ENCODE data around the gene ATP5IF1. TPM values are rescaled to one million over a fixed set of nuclear protein-coding genes. Genes with fewer than 3 reads are reported as not detected.

Gene ATP5IF1
- polyA plus RNA-seq, 1 donor from 2014 or later: 446 TPM

- Mint-ChIP-seq H3K9me3 (no peaks in the 10 kb centered on the region), H3K4me1 (peaks cover 36 to 40% (median 37%) of the 10 kb centered on the region in 3 donors), H3K27ac (peak overlapping the region; percentile 89 to 98 (median 95)), H3K4me3 (peak overlapping the region; percentile 57 to 95 (median 90)), H3K36me3 (peaks cover 2% of the 10 kb centered on the region), H3K27me3 (no peaks in the 10 kb centered on the region)
These were observed 12.5 kb downstream of the ATP5IF1 start for GRCh38 chr1:28248273-28249012.

DNA sequence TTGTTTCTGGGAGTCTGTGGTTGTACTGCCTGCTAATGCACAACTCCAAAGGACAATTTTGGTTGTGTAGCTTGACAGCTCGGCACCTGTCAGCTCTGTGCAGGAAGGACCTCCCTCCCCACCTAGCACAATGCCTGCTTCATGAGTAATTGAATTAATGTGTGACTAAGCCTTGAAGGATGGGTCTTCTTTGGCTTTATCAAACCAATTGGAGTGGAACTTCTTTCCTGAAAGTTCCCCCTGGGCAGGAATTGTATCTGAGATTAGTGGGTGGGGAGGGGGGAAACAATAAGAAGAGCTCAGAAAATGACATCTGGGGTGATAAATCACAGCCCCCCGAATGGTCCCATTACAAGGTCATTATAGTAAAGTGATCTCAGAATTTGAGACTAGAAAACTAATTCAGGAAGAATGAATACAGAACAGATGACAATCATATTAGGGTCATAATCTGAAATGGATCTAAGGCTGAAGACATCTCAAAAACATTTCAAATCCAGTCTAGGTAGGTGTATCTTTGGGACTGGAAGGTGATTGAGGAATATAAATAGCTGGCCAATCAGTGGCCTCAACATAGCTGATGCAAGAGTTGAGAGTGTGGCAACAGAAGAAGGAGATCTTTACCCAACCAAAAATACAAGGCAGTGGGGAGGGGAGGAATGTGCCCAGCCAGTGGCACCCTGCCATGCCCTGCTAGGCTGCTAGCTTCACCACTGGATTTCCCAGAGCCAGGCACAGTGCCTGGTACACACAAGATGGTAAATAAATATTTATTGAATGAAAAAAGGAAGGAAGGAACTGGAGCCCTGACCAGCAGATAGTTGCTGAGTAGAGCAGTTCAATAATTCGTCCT, 13.3 kb downstream of the ATP5IF1 start:
- Mint-ChIP-seq H3K27me3 (no peaks in the 10 kb centered on the region), H3K27ac (peak overlapping the region in 1 of 3 donors; percentile 89), H3K4me3 (peak overlapping the region; percentile 49 to 95 (median 90)), H3K9me3 (no peaks in the 10 kb centered on the region), H3K36me3 (peaks cover 2% of the 10 kb centered on the region), H3K4me1 (peaks cover 31 to 34% (median 32%) of the 10 kb centered on the region in 3 donors)

- Mint-ChIP-seq H3K9me3 (no peaks in the 10 kb centered on the region), H3K4me1 (peaks cover 26 to 28% (median 26%) of the 10 kb centered on the region in 3 donors), H3K4me3 (no peak overlapping the region), H3K36me3 (peaks cover 1% of the 10 kb centered on the region), H3K27me3 (no peaks in the 10 kb centered on the region), H3K27ac (no peak overlapping the region)
These were observed 14.0 kb downstream of the ATP5IF1 start for GRCh38 chr1:28249866-28250295.

DNA sequence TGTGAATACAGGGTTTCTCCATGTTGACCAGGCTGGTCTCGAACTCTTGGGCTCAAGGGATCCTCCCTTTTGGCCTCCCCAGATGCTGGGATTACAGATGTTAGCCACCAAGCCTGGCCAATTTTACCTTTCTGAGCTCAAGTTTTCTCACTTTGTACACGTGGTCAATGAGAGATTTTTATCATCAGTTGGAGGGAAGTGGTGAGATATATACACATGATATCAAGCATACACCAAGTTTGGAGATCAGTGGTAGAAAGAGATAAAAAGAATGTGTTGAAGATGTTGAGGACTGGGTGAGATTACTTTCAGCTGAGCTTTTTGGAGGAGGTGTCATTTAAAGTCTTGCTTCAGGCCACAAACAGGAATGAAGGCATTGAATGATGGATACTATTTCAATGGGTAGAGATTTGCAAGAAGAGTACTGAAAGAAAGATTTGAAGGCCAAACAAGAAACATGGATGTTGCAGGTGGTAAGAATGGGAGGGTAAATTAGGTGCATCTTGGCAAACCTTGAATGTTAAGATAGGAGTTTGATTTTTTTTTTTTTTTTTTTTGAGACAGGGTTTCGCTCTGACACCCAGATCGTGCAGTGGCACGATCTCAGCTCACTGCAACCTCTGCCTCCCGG, 20.4 kb downstream of the ATP5IF1 start:
- Mint-ChIP-seq H3K36me3 (no peaks in the 10 kb centered on the region), H3K4me3 (peak overlapping the region in 2 of 4 donors; percentile 2 to 22), H3K27ac (peak overlapping the region in 1 of 3 donors; percentile 3), H3K4me1 (peaks cover 12 to 13% (median 13%) of the 10 kb centered on the region in 3 donors), H3K9me3 (no peaks in the 10 kb centered on the region), H3K27me3 (no peaks in the 10 kb centered on the region)

- H3K4me3 Mint-ChIP-seq: peak overlapping the region in 1 of 4 donors; percentile 90
These were observed 21.8 kb downstream of the ATP5IF1 start for GRCh38 chr1:28257736-28258135.

GRCh38 chr1:28258628-28259251, 22.8 kb downstream of the ATP5IF1 start:
- peaks cover 3% of the 10 kb centered on the region for H3K36me3 Mint-ChIP-seq
- peak overlapping the region; percentile 83 to 91 (median 88) for H3K4me3 Mint-ChIP-seq
- no peaks in the 10 kb centered on the region for H3K27me3 Mint-ChIP-seq
- H3K4me1 Mint-ChIP-seq: peaks cover 14 to 18% (median 15%) of the 10 kb centered on the region in 3 donors
- no peaks in the 10 kb centered on the region for H3K9me3 Mint-ChIP-seq
- H3K27ac Mint-ChIP-seq: peak overlapping the region; percentile 59 to 93 (median 86)

More at GRCh38 chr1:28257736-28258135, 21.8 kb downstream of the ATP5IF1 start:
- no peaks in the 10 kb centered on the region for H3K9me3 Mint-ChIP-seq
- H3K27me3 Mint-ChIP-seq: no peaks in the 10 kb centered on the region
- peak overlapping the region in 1 of 3 donors; percentile 59 for H3K27ac Mint-ChIP-seq
- H3K36me3 Mint-ChIP-seq: peaks cover under 1% of the 10 kb centered on the region
- peaks cover 13 to 15% (median 14%) of the 10 kb centered on the region in 3 donors for H3K4me1 Mint-ChIP-seq

DNA sequence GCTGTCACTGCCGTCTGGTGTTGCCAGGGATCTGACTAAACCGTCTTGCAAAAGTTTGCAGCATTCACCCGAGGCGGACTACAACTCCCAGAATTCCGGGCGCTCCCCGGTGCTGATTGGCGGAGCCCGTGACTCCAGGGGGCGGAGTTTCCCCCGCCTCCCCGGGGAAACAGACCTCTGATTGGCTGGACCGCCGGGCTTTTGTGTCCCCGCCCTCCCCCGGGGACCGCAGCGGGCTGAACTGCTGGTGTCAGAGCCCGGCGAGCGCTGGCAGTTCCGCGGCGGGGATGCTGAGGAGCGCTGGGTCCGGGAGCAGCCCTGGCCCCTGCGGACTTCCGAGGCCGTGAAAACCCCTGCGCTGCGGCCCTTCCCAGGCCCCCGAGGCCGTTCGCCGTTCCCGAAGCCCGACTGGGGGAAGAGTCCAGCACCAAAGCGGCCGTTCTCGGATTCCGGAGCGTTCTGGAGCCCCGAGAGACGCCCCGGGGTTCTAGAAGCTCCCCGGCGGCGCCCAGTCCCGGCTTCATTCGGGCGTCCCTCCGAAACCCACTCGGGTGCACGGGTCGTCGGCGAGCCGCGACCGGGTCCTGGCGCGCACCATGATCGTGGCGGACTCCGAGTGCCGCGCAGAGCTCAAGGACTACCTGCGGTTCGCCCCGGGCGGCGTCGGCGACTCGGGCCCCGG, 23.5 kb downstream of the ATP5IF1 start, which contains the start of gene SESN2:
Gene SESN2, plus strand, starts transcription at position 267 of the 682 bp plus-strand sequence. Its CDS starts 330 bp downstream, at position 597.
- no peaks in the 10 kb centered on the region for H3K27me3 Mint-ChIP-seq
- H3K4me3 Mint-ChIP-seq: peak within 1 kb of the TSS; percentile 83 to 92 (median 88)
- peak within 1 kb of the TSS; percentile 59 to 93 (median 86) for H3K27ac Mint-ChIP-seq
- peaks cover 3% of the 10 kb centered on the region for H3K36me3 Mint-ChIP-seq
- H3K9me3 Mint-ChIP-seq: no peaks in the 10 kb centered on the region
- H3K4me1 Mint-ChIP-seq: peaks cover 14 to 18% (median 15%) of the 10 kb centered on the region in 3 donors

GRCh38 chr1:28259934-28260802, 24.2 kb downstream of the ATP5IF1 start:
- Mint-ChIP-seq H3K27ac (peak overlapping the region in 2 of 3 donors; percentile 12 to 59), H3K27me3 (no peaks in the 10 kb centered on the region), H3K4me3 (peak overlapping the region; percentile 83 to 92 (median 88)), H3K36me3 (peaks cover 3% of the 10 kb centered on the region), H3K9me3 (no peaks in the 10 kb centered on the region), H3K4me1 (peaks cover 14 to 18% (median 15%) of the 10 kb centered on the region in 3 donors)

DNA sequence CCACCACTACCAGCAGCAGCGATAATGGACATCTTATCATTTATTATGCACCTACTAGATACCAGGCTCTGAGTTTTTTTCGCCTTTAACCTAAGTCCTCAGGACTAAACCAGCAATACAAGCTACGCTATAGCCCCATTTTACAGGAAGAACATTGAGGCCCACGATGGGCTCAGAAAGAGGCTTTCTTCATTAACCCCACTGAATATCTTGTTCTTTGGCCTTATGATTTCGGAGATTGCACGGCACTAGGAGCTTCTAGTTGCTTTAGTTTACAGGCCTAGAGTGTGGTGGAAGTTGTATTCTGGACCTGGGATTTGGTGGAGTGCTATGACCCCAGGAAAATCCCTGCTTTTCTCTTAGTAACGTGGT, 24.9 kb downstream of the ATP5IF1 start:
- H3K36me3 Mint-ChIP-seq: peaks cover 3% of the 10 kb centered on the region
- peak overlapping the region; percentile 75 to 92 (median 82) for H3K4me3 Mint-ChIP-seq
- peaks cover 14 to 18% (median 15%) of the 10 kb centered on the region in 3 donors for H3K4me1 Mint-ChIP-seq
- peak overlapping the region in 2 of 3 donors; percentile 12 to 59 for H3K27ac Mint-ChIP-seq
- H3K9me3 Mint-ChIP-seq: no peaks in the 10 kb centered on the region
- no peaks in the 10 kb centered on the region for H3K27me3 Mint-ChIP-seq

DNA sequence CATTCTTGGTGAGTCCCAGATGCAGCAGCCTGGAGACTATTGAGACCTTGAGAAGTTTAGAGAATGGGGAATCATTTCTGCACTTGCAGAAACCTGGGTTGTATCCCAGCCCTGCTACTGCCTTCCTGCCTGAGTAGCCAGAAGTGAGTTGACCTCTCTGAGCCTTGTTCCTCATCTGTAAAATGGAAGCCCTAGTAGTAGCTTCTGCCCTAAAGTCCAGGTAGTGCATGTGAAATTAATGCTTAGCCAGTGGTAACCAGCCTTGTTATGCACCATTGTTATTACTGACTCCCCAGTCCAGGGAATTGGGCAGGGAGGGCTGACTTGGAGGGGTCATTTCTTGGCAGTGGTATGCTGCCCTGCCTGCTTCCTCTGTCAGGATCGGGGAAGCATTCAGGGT, 29.0 kb downstream of the ATP5IF1 start:
- H3K4me1 Mint-ChIP-seq: peaks cover 8 to 13% (median 11%) of the 10 kb centered on the region in 3 donors
- H3K27me3 Mint-ChIP-seq: no peaks in the 10 kb centered on the region
- no peak overlapping the region for H3K27ac Mint-ChIP-seq
- H3K36me3 Mint-ChIP-seq: peaks cover 3% of the 10 kb centered on the region
- H3K9me3 Mint-ChIP-seq: no peaks in the 10 kb centered on the region
- H3K4me3 Mint-ChIP-seq: no peak overlapping the region

DNA sequence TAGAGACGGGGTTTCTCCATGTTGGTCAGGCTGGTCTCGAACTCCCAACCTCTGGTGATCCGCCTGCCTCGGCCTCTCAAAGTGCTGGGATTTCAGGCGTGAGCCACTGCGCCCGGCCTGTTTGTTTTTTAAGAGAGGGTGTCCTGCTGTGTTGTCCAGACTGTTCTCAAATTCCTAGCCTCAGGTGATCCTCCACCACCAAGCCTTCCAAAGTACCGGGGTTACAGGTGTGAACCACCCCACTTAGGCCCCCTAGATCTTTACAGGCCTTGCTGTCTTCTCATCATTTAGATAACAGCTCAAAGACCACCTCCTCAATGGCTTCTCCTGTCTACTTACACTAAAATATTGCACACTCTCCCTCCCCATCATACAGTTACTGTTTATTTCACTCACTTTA, 29.7 kb downstream of the ATP5IF1 start:
- no peaks in the 10 kb centered on the region for H3K27me3 Mint-ChIP-seq
- H3K27ac Mint-ChIP-seq: peak overlapping the region in 1 of 3 donors; percentile 74
- H3K4me1 Mint-ChIP-seq: peaks cover 8 to 12% (median 11%) of the 10 kb centered on the region in 3 donors

DNA sequence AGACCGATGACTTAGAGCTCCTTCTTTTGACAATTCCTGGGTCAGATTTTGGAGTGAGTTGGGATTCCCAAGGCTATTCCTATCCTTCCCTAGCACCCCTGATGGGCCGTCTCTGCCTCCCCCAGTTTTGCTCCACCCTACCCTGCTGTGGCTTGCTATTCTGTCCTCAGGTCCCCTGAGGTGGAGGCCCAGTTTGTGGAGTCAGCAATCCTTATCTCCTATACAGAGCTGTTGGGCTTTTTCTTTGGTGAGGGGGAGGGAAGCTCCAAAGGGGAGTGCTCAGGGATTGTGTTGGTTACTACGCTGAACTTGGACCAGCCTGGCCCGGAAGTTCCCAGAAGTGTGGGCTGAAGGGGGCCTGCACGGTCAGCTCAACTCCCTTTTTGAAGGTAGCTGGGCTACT, 31.0 kb downstream of the ATP5IF1 start:
- no peak overlapping the region for H3K4me3 Mint-ChIP-seq
- H3K4me1 Mint-ChIP-seq: peaks cover 0 to 3% (median 2%) of the 10 kb centered on the region in 3 donors
- no peaks in the 10 kb centered on the region for H3K9me3 Mint-ChIP-seq
- H3K36me3 Mint-ChIP-seq: peaks cover 3% of the 10 kb centered on the region
- H3K27ac Mint-ChIP-seq: peak overlapping the region in 1 of 3 donors; percentile 71
- H3K27me3 Mint-ChIP-seq: no peaks in the 10 kb centered on the region

More for the DNA sequence above, 29.7 kb downstream of the ATP5IF1 start:
- H3K9me3 Mint-ChIP-seq: no peaks in the 10 kb centered on the region
- peaks cover 3% of the 10 kb centered on the region for H3K36me3 Mint-ChIP-seq
- no peak overlapping the region for H3K4me3 Mint-ChIP-seq

DNA sequence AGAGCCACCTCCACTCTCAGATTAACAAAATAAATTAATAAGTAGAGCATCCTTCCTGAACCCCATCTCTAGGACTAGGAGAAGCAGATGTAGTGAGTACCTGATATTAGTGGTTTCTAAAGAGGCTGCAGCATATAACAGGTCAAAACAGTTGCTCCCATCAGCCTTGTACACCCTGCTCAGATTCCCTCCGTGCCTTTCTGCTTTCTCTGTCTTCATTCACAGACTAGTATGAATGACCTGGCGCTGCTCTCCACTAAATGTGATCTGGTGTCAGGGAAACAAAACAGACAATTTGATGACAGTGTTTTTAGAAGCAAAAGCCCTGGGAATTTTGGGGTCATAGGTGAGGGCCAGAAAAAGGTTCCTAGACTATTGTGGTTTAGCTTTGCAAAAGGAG, 31.7 kb downstream of the ATP5IF1 start:
- Mint-ChIP-seq H3K36me3 (peaks cover 3% of the 10 kb centered on the region), H3K9me3 (no peaks in the 10 kb centered on the region), H3K27me3 (no peaks in the 10 kb centered on the region), H3K4me3 (no peak overlapping the region), H3K4me1 (peaks cover 0 to 3% (median 2%) of the 10 kb centered on the region in 3 donors), H3K27ac (peak overlapping the region in 1 of 3 donors; percentile 87)
